ENCODE results near the gene TSSK3. TPM values are rescaled to one million over a fixed set of nuclear protein-coding genes. Genes with fewer than 3 reads are reported as not detected.

Gene TSSK3
- total and polyA plus RNA-seq, 9 of the 15 experiments (the other 6 are each of a cell fraction or from before 2014, with no cell fraction given): 0.27 to 2.8 (median 1.9) TPM

DNA sequence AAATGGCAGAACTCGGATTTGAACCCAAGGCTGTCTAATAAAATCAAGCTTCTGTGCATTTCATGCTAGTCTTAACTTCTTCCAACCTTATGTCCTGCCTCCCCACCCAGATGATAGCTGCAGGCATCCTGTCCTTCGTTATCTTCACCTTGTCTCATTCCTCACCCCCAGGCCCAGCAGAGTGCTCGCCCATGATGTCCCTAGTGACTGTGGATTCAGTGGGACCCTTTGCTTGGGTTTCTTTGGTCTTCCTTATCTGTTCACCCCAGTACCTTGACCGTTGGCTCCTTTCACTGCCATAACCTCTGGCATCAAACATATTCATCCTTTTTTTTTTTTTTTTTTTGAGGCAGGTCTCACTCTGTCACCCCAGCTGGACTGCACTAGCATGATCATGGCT lies 37.5 kb downstream of the TSSK3 start (continued):
- TF ChIP-seq, protein P1, sequence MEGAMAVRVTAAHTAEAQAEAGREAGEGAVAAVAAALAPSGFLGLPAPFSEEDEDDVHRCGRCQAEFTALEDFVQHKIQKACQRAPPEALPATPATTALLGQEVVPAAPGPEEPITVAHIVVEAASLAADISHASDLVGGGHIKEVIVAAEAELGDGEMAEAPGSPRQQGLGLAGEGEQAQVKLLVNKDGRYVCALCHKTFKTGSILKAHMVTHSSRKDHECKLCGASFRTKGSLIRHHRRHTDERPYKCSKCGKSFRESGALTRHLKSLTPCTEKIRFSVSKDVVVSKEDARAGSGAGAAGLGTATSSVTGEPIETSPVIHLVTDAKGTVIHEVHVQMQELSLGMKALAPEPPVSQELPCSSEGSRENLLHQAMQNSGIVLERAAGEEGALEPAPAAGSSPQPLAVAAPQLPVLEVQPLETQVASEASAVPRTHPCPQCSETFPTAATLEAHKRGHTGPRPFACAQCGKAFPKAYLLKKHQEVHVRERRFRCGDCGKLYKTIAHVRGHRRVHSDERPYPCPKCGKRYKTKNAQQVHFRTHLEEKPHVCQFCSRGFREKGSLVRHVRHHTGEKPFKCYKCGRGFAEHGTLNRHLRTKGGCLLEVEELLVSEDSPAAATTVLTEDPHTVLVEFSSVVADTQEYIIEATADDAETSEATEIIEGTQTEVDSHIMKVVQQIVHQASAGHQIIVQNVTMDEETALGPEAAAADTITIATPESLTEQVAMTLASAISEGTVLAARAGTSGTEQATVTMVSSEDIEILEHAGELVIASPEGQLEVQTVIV (CRISPR knock-in tag; IDR thresholded peaks at IDR 0.05; ENCODE audit: borderline replicate concordance): no peak
- TF ChIP-seq, protein P2, sequence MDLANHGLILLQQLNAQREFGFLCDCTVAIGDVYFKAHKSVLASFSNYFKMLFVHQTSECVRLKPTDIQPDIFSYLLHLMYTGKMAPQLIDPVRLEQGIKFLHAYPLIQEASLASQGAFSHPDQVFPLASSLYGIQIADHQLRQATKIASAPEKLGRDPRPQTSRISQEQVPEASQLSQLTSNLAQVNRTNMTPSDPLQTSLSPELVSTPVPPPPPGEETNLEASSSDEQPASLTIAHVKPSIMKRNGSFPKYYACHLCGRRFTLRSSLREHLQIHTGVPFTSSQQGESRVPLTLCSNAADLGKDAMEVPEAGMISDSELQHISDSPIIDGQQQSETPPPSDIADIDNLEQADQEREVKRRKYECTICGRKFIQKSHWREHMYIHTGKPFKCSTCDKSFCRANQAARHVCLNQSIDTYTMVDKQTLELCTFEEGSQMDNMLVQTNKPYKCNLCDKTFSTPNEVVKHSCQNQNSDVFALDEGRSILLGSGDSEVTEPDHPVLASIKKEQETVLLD (IDR thresholded peaks at IDR 0.05): peak; percentile 79
- TF ChIP-seq ELF1 (tag; IDR thresholded peaks at IDR 0.05): no peak
- TF ChIP-seq, protein P3, sequence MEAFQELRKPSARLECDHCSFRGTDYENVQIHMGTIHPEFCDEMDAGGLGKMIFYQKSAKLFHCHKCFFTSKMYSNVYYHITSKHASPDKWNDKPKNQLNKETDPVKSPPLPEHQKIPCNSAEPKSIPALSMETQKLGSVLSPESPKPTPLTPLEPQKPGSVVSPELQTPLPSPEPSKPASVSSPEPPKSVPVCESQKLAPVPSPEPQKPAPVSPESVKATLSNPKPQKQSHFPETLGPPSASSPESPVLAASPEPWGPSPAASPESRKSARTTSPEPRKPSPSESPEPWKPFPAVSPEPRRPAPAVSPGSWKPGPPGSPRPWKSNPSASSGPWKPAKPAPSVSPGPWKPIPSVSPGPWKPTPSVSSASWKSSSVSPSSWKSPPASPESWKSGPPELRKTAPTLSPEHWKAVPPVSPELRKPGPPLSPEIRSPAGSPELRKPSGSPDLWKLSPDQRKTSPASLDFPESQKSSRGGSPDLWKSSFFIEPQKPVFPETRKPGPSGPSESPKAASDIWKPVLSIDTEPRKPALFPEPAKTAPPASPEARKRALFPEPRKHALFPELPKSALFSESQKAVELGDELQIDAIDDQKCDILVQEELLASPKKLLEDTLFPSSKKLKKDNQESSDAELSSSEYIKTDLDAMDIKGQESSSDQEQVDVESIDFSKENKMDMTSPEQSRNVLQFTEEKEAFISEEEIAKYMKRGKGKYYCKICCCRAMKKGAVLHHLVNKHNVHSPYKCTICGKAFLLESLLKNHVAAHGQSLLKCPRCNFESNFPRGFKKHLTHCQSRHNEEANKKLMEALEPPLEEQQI (IDR thresholded peaks at IDR 0.05): no peak
- TF ChIP-seq HNRNPL (IDR thresholded peaks at IDR 0.05; ENCODE audit: low read depth, low read length): no peak
- no peak for TF ChIP-seq ATF7 (IDR thresholded peaks at IDR 0.05)
- TF ChIP-seq CHD2 (IDR thresholded peaks at IDR 0.05; ENCODE audit: low read depth, low read length): no peak
- TF ChIP-seq ARNT (IDR thresholded peaks at IDR 0.05): 0 out of 4 replicates have a peak, but pooled peaks of 1 of the 2 experiments have one; percentile 50
- TF ChIP-seq ZKSCAN1 (IDR thresholded peaks at IDR 0.05; ENCODE audit: low read depth, low read length): no peak
- TF ChIP-seq SAFB2 (IDR thresholded peaks at IDR 0.05; ENCODE audit: borderline replicate concordance, low read depth, low read length, severe bottlenecking): no peak
- TF ChIP-seq RBFOX2 (IDR thresholded peaks at IDR 0.05; ENCODE audit: low read depth, low read length): no peak
- no peak for TF ChIP-seq MBD2 (IDR thresholded peaks at IDR 0.05; ENCODE audit: borderline replicate concordance, low read depth)
- TF ChIP-seq ETV1 (tag; conservative IDR thresholded peaks at IDR 0.05; ENCODE audit: low read depth): no peak
- TF ChIP-seq RAD21 (CRISPR knock-in tag; conservative IDR thresholded peaks at IDR 0.05 in 1 of 2, IDR thresholded peaks at IDR 0.05 in 1 of 2): no peak
- TF ChIP-seq SIN3A (IDR thresholded peaks at IDR 0.05; ENCODE audit: borderline replicate concordance in 2 of 2, control insufficient read depth in 1 of 2, low read depth in 2 of 2, low read length in 2 of 2): no peak
- TF ChIP-seq, protein P4, sequence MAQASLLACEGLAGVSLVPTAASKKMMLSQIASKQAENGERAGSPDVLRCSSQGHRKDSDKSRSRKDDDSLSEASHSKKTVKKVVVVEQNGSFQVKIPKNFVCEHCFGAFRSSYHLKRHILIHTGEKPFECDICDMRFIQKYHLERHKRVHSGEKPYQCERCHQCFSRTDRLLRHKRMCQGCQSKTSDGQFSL (CRISPR knock-in tag; IDR thresholded peaks at IDR 0.05): no peak
- TF ChIP-seq, protein P4 (tag; IDR thresholded peaks at IDR 0.05): no peak
- TF ChIP-seq TRIM24 (IDR thresholded peaks at IDR 0.05): peak; percentile 58 to 76; a peak in 2 of 4 replicates
- TF ChIP-seq MCM2 (IDR thresholded peaks at IDR 0.05; ENCODE audit: low read depth): no peak
- TF ChIP-seq MAFK (IDR thresholded peaks at IDR 0.05; ENCODE audit: low read length): no peak
- TF ChIP-seq KLF1 (tag; IDR thresholded peaks at IDR 0.05): no peak
- TF ChIP-seq SNRNP70 (optimal IDR thresholded peaks at IDR 0.05; ENCODE audit: low read depth, low read length): no peak
- no peak for TF ChIP-seq MECOM (CRISPR knock-in tag; IDR thresholded peaks at IDR 0.05)
- no peak for TF ChIP-seq KHSRP (IDR thresholded peaks at IDR 0.05)
- TF ChIP-seq NFE2 (IDR thresholded peaks at IDR 0.05; ENCODE audit: low read depth): no peak
